Measurements from ENCODE around the gene CR2.
"Not testable (repeated sequence)": the region's sequence is repeated elsewhere in the genome, so short reads cannot be mapped to it uniquely, and the experiment has no call there.

Gene CR2

DNA sequence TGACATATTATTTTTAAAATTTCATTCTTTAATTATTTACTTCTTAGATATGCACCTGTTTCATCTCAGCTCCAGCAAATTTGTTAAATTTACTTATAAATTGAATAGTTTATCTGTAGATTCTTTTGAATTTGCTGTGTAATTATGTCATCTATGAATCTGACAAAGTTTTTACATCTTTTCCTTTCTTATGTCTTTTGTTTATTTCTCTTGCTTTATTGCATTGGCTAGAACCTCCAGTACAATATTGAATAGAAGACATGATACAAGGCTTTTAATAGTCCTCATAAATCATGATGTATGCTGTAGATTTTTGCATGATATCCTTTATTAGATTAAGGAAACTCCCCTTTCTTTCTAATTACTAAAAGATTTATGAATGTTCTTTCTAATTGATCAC, 62.6 kb downstream of the CR2 start:
- H3K4me3 Mint-ChIP-seq, result no peak overlapping the region
- no peak overlapping the region for H3K27ac Mint-ChIP-seq
- H3K9me3 Mint-ChIP-seq (ENCODE audit: low read depth), result peaks cover 4% of the 10 kb centered on the region
- H3K36me3 Mint-ChIP-seq, result no peaks in the 10 kb centered on the region
- no peaks in the 10 kb centered on the region for H3K27me3 Mint-ChIP-seq
- H3K4me1 Mint-ChIP-seq (ENCODE audit: low read depth), result no peaks in the 10 kb centered on the region

DNA sequence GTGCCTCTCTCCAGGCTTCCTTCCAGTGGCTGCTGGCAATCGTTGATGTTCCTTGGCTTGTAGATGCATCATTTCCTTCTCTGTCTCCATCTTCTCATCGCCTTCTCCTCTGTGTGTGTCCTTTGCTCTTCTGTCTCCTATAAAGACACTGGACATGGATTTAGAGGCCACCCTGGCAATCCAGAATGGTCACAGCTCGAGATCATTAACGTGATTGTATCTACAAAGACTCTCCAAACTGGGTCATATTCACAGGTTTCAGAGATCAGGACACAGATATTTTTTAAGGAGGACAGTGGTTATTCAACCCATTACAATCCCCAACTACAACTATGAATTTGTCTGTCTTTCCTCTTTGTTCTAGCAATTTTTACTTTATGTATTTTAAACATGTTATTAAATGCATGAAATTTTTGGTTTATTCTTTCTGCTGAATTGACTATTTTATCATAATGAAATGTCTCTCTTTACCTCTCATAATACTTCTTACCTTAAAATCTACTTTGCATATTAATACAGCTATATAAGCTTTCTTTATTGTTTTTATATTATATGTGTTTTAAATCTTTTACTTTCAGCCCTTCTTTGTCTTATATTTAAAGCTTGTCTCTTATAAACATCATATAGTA, 64.6 kb downstream of the CR2 start:
- H3K27ac Mint-ChIP-seq, result no peak overlapping the region
- H3K27me3 Mint-ChIP-seq, result no peaks in the 10 kb centered on the region
- no peak overlapping the region for H3K4me3 Mint-ChIP-seq
- no peaks in the 10 kb centered on the region for H3K4me1 Mint-ChIP-seq (ENCODE audit: low read depth)
- H3K9me3 Mint-ChIP-seq (ENCODE audit: low read depth), result peaks cover 4% of the 10 kb centered on the region
- no peaks in the 10 kb centered on the region for H3K36me3 Mint-ChIP-seq

DNA sequence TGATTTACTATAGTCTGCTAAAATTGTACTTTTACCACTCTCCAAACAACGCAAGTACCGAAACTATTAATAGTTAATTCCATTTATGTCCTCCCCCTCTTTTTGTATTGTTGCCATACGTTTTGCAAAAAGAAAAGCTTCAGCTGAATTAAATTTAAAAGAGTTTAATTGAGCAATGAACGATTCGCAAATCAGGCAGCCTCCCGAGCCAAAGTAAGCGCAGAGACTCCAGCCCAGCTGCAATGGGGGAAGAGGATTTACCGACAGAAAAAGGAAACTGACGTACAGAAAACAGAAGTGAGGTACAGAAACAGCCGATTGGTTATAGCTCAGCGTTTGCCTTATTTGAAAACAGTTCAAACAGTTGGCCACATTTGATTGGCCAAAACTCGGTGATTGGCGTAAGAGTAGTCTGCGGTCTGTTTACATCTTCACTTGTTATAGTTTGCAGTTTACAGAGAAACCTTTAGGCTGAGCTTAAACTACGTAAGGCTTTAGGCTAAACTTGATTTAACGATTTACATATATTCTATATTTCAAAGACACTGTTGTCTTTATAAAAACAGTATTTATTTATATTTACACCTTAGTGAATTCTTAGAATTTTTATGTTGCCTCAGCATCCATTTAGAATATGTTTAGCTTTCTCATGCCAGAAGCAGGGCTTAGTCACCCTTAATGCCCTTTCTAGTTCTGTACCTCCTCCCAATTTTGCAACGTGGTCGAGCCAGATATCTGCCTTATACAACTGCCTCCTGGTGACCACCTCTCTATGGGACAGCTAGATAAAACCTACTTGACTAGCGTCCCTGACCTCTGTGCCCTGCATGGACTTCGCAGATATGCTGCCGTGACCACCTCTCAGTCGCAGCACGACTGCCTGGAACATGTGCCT, 65.6 kb downstream of the CR2 start:
- H3K4me3 Mint-ChIP-seq, result no peak overlapping the region
- no peaks in the 10 kb centered on the region for H3K36me3 Mint-ChIP-seq
- H3K27me3 Mint-ChIP-seq, result no peaks in the 10 kb centered on the region
- peaks cover 4% of the 10 kb centered on the region for H3K9me3 Mint-ChIP-seq (ENCODE audit: low read depth)
- no peaks in the 10 kb centered on the region for H3K4me1 Mint-ChIP-seq (ENCODE audit: low read depth)
- H3K27ac Mint-ChIP-seq, result no peak overlapping the region

DNA sequence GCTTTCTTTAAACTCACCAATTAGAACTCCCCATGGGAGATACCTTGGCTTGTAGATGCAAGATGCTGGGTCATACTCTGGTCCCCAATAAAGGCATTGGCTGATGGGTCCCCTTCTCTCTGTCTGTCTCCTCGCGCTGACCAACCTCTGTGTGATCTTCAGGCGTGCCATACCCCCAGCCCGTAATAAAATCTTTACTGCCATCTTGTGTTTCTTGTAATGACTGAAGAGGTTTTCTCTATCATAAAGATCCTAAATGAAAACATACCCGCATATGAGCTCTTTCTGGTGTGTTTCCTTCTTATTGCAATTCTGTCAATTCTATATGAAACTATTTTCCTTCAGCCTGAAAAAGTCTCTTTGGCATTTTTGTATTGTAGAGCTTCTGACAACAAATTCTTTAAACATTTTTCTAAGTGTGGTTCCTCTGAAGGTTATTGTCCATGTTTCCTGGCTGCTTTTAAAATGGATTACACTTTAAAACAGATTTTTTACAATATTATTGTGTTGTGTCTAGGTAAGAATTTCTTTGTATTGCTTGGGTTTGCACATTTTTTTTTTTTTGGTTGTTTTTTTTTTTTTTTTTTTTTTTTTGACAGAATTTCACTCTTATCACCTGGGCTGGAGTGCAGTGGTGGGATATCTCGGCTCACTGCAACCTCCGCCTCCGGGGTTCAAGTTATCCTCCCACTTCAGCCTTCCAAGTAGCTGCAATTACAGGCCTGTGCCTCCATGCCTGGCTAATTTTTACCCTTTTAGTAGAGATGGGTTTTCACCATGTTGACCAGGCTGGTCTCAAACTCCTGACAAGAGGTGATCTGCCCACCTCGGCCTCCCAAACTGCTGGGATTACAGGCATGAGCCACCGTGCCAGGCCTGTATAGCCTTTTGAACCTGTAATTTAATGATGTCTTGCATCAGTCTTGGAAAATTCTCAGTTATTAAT, 66.5 kb downstream of the CR2 start:
- H3K36me3 Mint-ChIP-seq; H3K27ac Mint-ChIP-seq; H3K27me3 Mint-ChIP-seq; H3K9me3 Mint-ChIP-seq (ENCODE audit: low read depth); H3K4me1 Mint-ChIP-seq (ENCODE audit: low read depth); H3K4me3 Mint-ChIP-seq: not testable (repeated sequence)

DNA sequence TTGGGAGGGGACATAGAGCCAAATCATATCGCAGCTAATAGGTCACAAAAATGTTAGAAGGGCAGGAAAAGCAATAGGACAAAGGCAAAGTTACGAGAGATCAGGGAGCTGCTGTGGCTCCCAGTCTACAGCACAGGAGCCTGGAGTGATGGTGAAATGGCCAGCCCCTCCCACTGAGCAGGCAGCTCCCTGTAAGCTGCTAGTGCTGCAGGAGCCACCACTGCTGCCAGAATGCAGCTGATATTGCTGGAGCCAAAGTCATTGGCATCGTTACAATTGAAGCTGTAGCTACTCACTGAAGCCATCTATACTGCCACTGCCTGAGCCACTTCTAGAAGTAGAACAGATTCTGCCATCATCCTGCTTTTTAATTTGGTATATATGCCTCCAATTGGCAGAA, 71.1 kb downstream of the CR2 start:
- not testable (repeated sequence) for H3K4me3 Mint-ChIP-seq; H3K27me3 Mint-ChIP-seq; H3K9me3 Mint-ChIP-seq (ENCODE audit: low read depth); H3K36me3 Mint-ChIP-seq; H3K4me1 Mint-ChIP-seq (ENCODE audit: low read depth); H3K27ac Mint-ChIP-seq

DNA sequence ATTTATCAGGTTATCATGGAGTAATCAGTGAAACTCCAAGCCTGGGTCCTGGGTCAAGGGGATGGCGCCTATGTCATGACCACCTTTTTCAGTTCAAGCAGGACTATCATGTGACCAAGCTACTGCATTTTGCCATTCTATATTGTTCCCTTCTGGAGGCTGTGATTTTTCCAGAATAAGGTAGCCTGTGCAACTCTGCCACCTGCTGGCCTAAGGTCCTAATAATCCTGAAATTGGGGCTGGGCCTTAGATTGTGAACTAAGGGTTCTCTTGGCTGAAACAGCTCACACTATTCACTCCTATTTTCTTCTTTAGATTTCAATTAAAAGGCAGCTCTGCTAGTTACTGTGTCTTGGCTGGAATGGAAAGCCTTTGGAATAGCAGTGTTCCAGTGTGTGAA, 74.3 kb downstream of the CR2 start:
- H3K9me3 Mint-ChIP-seq (ENCODE audit: low read depth); H3K27me3 Mint-ChIP-seq; H3K36me3 Mint-ChIP-seq; H3K27ac Mint-ChIP-seq; H3K4me1 Mint-ChIP-seq (ENCODE audit: low read depth); H3K4me3 Mint-ChIP-seq: not testable (repeated sequence)

DNA sequence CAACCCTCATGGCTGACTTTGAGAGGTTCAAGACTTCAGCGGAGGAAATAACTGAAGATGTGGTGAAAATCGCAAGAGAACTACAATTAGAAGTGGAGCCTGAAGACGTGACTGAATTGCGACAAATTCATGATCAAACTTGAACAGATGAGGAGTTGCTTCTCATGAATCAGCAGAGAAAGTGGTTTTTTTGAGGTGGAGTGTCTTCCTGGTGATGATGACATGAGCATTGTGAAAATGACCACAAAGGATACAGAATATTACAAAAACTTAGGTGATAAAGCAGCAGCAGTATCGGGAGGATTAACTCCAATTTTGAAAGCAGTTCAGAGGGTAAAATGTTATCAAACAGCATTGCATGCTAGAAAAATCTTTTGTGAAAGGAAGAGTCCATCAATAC, 82.1 kb downstream of the CR2 start:
- H3K4me1 Mint-ChIP-seq (ENCODE audit: low read depth); H3K9me3 Mint-ChIP-seq (ENCODE audit: low read depth); H3K4me3 Mint-ChIP-seq; H3K27me3 Mint-ChIP-seq; H3K36me3 Mint-ChIP-seq; H3K27ac Mint-ChIP-seq: not testable (repeated sequence)

All from activated naive CD8-positive, alpha-beta T cell (primary cell).